HepG2 (cell line): ENCODE results near the gene TESK1. TPM values are rescaled to one million over a fixed set of nuclear protein-coding genes. Genes with fewer than 3 reads are reported as not detected.

Source experiments
- ATAC-seq: fragments of 200-7000 bp; cut with Tn5 transposase; 3 replicates; pipeline ENCODE4 v1.9.1; 2020; ENCODE audit warnings: mild to moderate bottlenecking, moderate library complexity
- BruUV-seq: library from RNA; stranded (reverse); fragments of 400-500 nt; replicated peaks from 2 replicates; lab custom pipeline; 2021; lab: Mats Ljungman, UMichigan
- CTCF ChIA-PET: fragments of 300-600 bp; formaldehyde crosslinking; extraction: SDS; loops from one replicate; lab custom pipeline; 2021; ENCODE audit warnings: low total read pairs, inconsistent platforms, low intra/inter-chr PET ratio; lab: Yijun Ruan, JAX
- POLR2A ChIA-PET: fragments of 350-600 bp; sonication (Branson Sonifier 250); formaldehyde crosslinking; loops from one replicate; lab custom pipeline; 2020; ENCODE audit warnings: antibody characterized with exemption, inconsistent platforms; lab: Yijun Ruan, JAX
- DNase-seq: peaks from one replicate; pipeline ENCODE4 v3.0.0-alpha.2; 2015; ENCODE audit warnings: low spot score
- FAIRE-seq: peaks from 3 replicates; lab custom pipeline; 2011; peaks lifted over from hg19 to GRCh38; lab: Jason Lieb, UNC
- H2AFZ ChIP-seq: one replicate; pipeline ENCODE4 v1.6.1; 2011; ENCODE audit warnings: low read length, inconsistent platforms
- H3K27ac ChIP-seq: fragments of 300-600 bp; 3 replicates; pipeline ENCODE4 v1.8.0; 2011; ENCODE audit warnings: mixed run types, mild to moderate bottlenecking, mixed read lengths, low read length, inconsistent platforms; ENCODE audit not compliant: insufficient read depth; ENCODE audit errors: extremely low read length
- H3K27me3 ChIP-seq, 2 experiments: fragments of 200-600 bp in 1 of 2; 2 replicates in 1 of 2; 3 replicates in 1 of 2; pipeline versions ENCODE4 v1.6.0 to v1.8.0; 2011; ENCODE audit warnings: low read length in 2 of 2, mild to moderate bottlenecking in 2 of 2, moderate library complexity in 2 of 2, inconsistent platforms in 1 of 2; ENCODE audit not compliant: insufficient read depth in 2 of 2, control insufficient read depth in 1 of 2
- H3K36me3 ChIP-seq, 2 experiments: fragments of 200-600 bp in 1 of 2; replicated peaks in 1 of 2; 2 replicates in 1 of 2; 3 replicates in 1 of 2; pipeline versions ENCODE4 v1.5.1 to v1.8.0; 2011; ENCODE audit warnings: low read length in 2 of 2, inconsistent platforms in 1 of 2; ENCODE audit not compliant: insufficient read depth in 2 of 2, control insufficient read depth in 1 of 2
- H3K4me1 ChIP-seq: 2 replicates; pipeline ENCODE4 v1.5.1; 2012; ENCODE audit warnings: low read length, inconsistent platforms; ENCODE audit not compliant: insufficient read depth
- H3K4me2 ChIP-seq: 2 replicates; pipeline ENCODE4 v1.6.0; 2011; ENCODE audit warnings: low read depth, low read length, inconsistent platforms
- H3K4me3 ChIP-seq, 3 experiments: fragments of 200-600 bp in 1 of 3; sonication (generic), shearing (Covaris generic) in 1 of 3; replicated peaks in 1 of 3; 2 replicates each; pipeline ENCODE4 v1.5.1; 2011 to 2016; ENCODE audit warnings: low read length in 3 of 3, inconsistent platforms in 2 of 3, low read depth in 2 of 3, mild to moderate bottlenecking in 2 of 3, control low read depth in 1 of 3, mixed read lengths in 1 of 3; ENCODE audit not compliant: insufficient read depth in 1 of 3
- H3K79me2 ChIP-seq: one replicate; pipeline ENCODE4 v1.6.1; 2011; ENCODE audit warnings: low read length, inconsistent platforms; ENCODE audit not compliant: insufficient read depth
- H3K9ac ChIP-seq: 2 replicates; pipeline ENCODE4 v1.6.0; 2011; ENCODE audit warnings: mild to moderate bottlenecking, low read depth, low read length, inconsistent platforms; ENCODE audit not compliant: insufficient read depth
- H3K9me3 ChIP-seq: 2 replicates; pipeline ENCODE4 v1.5.1; 2012; ENCODE audit warnings: mild to moderate bottlenecking, low read length
- H4K20me1 ChIP-seq: 2 replicates; pipeline ENCODE4 v1.6.0; 2011; ENCODE audit warnings: inconsistent platforms, mild to moderate bottlenecking, low read length, moderate library complexity; ENCODE audit not compliant: insufficient read depth
- NPAS2 ChIP-seq: sonication (generic); formaldehyde crosslinking; IDR thresholded peaks from 2 replicates; pipeline ENCODE4 v1.8.0; 2022; ENCODE audit warnings: mild to moderate bottlenecking, missing genetic modification reagents, borderline replicate concordance
- THAP7 ChIP-seq: sonication (generic); formaldehyde crosslinking; IDR thresholded peaks from 2 replicates; pipeline ENCODE4 v1.8.1; 2023; ENCODE audit warnings: mild to moderate bottlenecking, missing genetic modification reagents
- ZBTB14 ChIP-seq: sonication (generic); formaldehyde crosslinking; IDR thresholded peaks from 2 replicates; pipeline ENCODE4 v1.4.0; 2020; ENCODE audit warnings: missing genetic modification reagents
- ZNF20 ChIP-seq: sonication (generic); formaldehyde crosslinking; IDR thresholded peaks from 2 replicates; pipeline ENCODE4 v1.4.0; 2020; ENCODE audit warnings: mild to moderate bottlenecking, moderate library complexity, missing genetic modification reagents
- ZNF597 ChIP-seq: sonication (generic); formaldehyde crosslinking; IDR thresholded peaks from 2 replicates; pipeline ENCODE4 v1.5.0; 2020; ENCODE audit warnings: missing genetic modification reagents
- ZNF780A ChIP-seq: sonication (generic); formaldehyde crosslinking; IDR thresholded peaks from 2 replicates; pipeline ENCODE4 v1.8.0; 2022; ENCODE audit warnings: mild to moderate bottlenecking, missing genetic modification reagents, moderate library complexity
- WGBS: methylation state at CpG from one replicate; pipeline ENCODE4 v1.1.6; 2017; ENCODE audit warnings: low lambda C conversion rate; 5-methylcytosine and 5-hydroxymethylcytosine counted together
- in situ Hi-C: cut with HindIII; loops from 2 replicates; pipeline ENCODE4 v1.10.0; 2017; ENCODE audit warnings: low pct_unique_long_range_greater_than_20kb; ENCODE audit not compliant: extremely low pct_ligation_motif_present
- intact Hi-C: fragments of 100-400 bp; cut with micrococcal nuclease; formaldehyde crosslinking; loops from one replicate; pipeline ENCODE4 v1.10.0; 2022; ENCODE audit not compliant: unreplicated experiment
- polyA plus RNA-seq, 8 experiments: library from polyadenylated mRNA; depleted of rRNA in 3 of 8; stranded (reverse) in 7 of 8; unstranded in 1 of 8; fragments of >200 nt; fragmentation: Illumina TruSeq in 4 of 8; extraction: Trizol in 4 of 8; gene quantifications; 2 replicates each; pipeline versions ENCODE4 v1.2.1 to v1.2.3, GENCODE V29; 2011 to 2016; ENCODE audit warnings: low read depth in 4 of 8, missing spikeins in 1 of 8, mixed read lengths in 1 of 8; ENCODE audit not compliant: insufficient read depth in 1 of 8
- total RNA-seq, 5 experiments: library from RNA; depleted of rRNA; stranded (reverse); fragments of >200 nt; fragmentation: Illumina TruSeq; extraction: Trizol; gene quantifications; 2 replicates each; pipeline ENCODE4 v1.2.3, GENCODE V29; 2016; ENCODE audit warnings: low read depth in 1 of 5
- TF ChIP-seq, protein P1 (sequence below): sonication (generic); formaldehyde crosslinking; IDR thresholded peaks from 2 replicates; pipeline ENCODE4 v1.4.0; 2020; ENCODE audit warnings: missing genetic modification reagents
- TF ChIP-seq, protein P2 (sequence below): sonication (generic); formaldehyde crosslinking; IDR thresholded peaks from 2 replicates; pipeline ENCODE4 v1.8.1; 2022; ENCODE audit warnings: mild to moderate bottlenecking, missing genetic modification reagents

Gene TESK1
- total and polyA plus RNA-seq, 2 of the 13 experiments (the other 11 are each of a cell fraction or from before 2014, with no cell fraction given) = 7.3 to 13.6 TPM

DNA sequence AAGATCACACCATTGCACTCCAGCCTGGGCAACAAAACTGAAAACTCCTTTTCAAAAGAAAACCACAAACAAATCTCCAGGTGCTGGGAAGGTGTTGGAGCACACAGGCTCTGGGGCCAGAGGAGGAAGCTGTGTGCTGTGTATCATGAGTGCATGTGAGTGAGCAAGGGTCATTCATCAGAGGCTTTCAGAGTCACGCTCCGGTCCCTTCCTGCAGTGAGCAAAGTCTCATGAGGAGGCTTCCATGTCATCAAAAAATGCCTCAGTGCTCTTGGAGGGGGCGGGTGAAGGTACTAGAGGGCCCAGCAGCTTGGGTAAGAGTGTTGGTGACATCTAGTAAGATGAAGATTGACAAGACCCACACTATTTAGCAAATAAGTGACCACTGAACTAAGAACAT, 48.3 kb upstream of the TESK1 start (continued):
- TF ChIP-seq NPAS2 (no peak), ZNF597 (CRISPR knock-in tag) (no peak), ZNF20 (CRISPR knock-in tag) (no peak)

GRCh38 chr9:35557320-35557719, 47.7 kb upstream of the TESK1 start:
- POLR2A ChIA-PET = no interaction called here
- peaks cover 3 to 16% of the 10 kb centered on the region in 2 experiments for H3K36me3 ChIP-seq

More at GRCh38 chr9:35557320-35557719, 47.7 kb upstream of the TESK1 start:
- Histone ChIP-seq H3K79me2 (no peaks in the 10 kb centered on the region), H3K4me1 (peaks cover 11% of the 10 kb centered on the region), H3K4me2 (no peak overlapping the region), H3K9me3 (no peaks in the 10 kb centered on the region), H3K27me3 (no peaks in the 10 kb centered on the region), H4K20me1 (no peaks in the 10 kb centered on the region), H2AFZ (no peak overlapping the region), H3K27ac (no peak overlapping the region), H3K4me3 (no peak overlapping the region), H3K9ac (no peak overlapping the region)
- ATAC-seq (no peak), DNase-seq (no peak), FAIRE-seq (no peak)
- CTCF ChIA-PET = no interaction called here
- 96% methylated on average over 6 of the region's 6 CpGs for WGBS
- in situ Hi-C loops (no loop called here), intact Hi-C loops (loop anchor here (10.0 kb wide), 1 partner anchor 363 kb away; no protein-coding TSS in a partner anchor)
- TF ChIP-seq ZBTB14 (CRISPR knock-in tag) (no peak), THAP7 (CRISPR knock-in tag) (no peak), ZNF780A (no peak)
- TF ChIP-seq, protein P1, sequence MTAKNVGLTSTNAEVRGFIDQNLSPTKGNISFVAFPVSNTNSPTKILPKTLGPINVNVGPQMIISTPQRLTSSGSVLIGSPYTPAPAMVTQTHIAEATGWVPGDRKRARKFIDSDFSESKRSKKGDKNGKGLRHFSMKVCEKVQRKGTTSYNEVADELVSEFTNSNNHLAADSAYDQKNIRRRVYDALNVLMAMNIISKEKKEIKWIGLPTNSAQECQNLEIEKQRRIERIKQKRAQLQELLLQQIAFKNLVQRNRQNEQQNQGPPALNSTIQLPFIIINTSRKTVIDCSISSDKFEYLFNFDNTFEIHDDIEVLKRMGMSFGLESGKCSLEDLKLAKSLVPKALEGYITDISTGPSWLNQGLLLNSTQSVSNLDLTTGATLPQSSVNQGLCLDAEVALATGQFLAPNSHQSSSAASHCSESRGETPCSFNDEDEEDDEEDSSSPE (CRISPR knock-in tag) = no peak
- TF ChIP-seq, protein P2, sequence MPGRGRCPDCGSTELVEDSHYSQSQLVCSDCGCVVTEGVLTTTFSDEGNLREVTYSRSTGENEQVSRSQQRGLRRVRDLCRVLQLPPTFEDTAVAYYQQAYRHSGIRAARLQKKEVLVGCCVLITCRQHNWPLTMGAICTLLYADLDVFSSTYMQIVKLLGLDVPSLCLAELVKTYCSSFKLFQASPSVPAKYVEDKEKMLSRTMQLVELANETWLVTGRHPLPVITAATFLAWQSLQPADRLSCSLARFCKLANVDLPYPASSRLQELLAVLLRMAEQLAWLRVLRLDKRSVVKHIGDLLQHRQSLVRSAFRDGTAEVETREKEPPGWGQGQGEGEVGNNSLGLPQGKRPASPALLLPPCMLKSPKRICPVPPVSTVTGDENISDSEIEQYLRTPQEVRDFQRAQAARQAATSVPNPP (CRISPR knock-in tag) = no peak
- BruUV-seq = no TSS peak
